Hematopoietic multipotent progenitor cell treated with erythropoietin and hydrocortisone succinate and interleukin-3 and kit ligand, for 8 days (in vitro differentiated cells): ENCODE data around the gene C16orf87.

Experiments
- DNase-seq: peaks from one replicate; pipeline ENCODE4 v3.0.0-alpha.2; 2015

The C16orf87 gene

DNA sequence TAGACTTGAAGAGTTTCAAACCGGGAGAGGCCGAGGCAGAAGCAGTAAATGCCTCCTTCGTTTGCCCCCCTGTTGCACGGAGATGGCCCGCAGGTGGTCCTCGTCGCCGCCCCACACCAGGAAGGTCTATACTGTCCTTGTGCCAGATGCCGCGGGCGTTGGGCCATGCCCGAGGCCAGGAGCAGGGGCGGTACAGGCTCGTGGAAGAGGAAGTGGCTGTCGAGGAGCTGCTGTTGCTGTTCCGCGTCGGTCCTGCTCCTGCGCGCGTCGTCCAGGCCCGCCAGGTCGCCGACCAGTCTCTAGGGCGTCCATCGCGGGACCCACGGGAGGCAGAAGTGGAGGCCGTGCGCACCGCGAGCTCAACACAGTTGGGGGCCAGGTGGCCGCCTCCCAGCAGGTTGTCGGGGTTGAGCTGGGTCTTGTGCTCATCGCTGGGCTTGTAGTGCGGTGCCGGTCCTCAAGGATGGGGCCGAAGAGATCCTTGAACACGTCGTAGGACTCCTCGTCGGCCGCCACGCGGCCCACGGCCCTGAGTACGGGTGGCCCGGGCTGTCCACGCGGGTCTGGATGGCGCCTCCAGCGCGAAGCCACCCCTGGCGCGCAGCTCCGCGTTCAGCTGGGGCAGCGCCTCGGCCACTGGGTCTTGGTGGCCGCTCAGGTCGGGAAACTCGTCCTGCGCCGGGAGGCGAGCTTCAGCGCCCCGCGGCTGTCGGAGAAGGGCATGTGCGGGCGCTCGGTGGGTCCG lies 13.1 kb upstream of the C16orf87 start:
- DNase-seq: no peak

DNA sequence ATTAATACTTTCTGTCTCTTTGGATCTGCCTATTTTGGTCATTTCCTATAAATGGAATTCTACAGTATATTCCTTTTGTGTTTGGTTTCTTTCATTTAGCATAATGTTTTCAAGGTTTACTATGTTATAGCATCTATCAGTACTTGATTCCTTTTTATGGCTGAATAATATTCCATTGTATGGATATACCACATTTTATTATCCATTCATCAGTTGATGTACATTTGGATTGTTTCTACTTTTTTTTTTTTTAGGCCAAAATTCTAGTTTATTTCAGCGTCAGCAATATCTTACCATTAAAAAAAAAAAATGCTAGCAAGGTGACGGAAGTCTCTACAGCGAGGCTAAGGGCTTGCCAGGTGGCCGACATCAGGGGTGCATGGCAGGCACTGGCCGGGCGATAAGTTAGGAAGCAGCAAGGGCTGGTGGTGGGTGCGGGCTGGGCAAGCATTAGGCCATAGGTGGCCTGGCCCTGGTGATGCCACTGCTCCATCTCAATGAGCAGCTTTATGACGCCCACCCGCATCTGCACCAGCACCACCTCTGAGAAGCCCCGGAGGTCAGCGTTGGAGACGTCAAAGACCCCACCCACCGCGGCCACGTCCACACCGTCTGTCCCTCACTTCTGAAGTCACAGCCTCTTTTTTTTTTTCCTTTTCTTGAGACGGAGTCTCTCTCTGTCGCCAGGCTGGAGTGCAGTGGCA lies 11.4 kb upstream of the C16orf87 start:
- DNase-seq: no peak

DNA sequence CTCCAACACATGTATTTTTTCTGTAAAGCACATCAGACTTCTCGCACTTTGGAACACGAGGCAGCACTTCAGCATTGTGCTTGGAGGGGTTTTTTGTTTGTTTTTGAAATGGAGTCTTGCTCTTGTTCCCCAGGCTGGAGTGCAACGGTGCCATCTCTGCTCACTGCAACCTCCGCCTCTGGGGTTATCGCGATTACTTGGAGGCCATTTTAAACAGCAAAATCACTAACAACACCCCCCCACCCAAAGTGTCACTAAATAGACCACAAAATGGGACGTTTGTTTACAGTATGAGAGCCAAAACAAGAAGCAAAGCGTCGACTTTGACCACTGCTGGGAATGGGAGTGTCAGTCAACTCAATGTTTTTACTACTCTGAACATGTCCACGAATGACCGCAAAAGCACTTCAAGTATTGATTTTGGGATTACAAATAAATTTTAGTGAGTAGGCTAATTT lies 9.0 kb upstream of the C16orf87 start:
- DNase-seq: no peak

DNA sequence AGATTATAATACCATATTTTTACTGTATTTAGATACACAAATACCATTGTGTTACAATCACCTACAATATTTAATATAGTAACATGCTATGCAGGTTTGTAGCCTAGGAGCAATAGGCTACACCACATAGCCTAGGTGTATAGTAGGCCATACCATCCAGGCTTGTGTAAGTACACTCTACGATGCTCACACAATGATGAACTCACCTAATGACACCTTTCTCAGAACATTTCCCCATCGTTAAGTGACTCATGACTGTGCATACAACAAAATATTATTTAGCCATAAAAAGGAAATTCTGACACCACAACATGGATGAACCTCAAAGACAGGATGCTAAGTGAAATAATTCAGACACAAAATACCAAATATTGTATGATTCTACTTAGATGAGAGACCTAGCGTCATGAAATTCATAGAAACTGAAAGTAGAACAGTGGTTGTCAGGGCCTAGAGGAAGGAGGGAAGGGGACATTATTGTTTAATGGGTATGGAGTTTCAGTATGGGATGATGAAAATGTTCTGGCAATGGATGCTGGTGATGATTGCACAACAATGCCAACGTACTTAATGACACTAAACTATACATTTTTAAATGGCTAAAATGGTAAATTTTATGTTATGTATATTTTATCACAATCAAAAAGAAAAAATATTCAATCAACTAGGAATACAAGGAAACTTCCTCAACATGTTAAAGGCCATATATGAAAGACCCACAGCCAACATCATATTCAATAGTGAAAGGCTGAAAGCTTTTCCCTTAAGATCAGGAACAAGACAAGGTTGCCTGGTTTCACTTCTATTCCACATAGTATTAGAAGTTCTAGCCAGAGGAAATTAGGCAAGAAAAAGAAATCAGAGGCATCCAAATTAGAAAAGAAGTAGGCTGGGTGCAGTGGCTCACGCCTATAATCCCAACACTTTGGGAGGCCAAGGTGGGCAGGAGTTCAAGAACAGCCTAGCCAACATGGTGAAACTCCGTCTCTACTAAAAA lies 5.9 kb upstream of the C16orf87 start:
- no peak for DNase-seq

DNA sequence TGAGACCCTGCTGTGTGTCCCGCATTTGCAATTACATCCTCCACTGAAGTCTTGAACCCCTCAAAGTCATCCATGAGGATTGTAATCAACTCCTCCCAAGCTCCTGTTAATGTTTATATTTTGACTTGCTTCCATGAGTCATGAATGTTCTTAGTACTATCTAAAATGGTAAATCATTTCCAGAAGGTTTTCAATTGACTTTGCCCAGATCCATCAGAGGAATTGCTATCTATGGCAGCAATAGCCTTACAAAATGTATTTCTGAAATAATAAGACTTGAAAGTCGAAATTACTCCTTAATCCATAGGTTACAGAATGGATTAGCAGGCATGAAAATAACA lies 2.5 kb upstream of the C16orf87 start:
- DNase-seq: no peak

DNA sequence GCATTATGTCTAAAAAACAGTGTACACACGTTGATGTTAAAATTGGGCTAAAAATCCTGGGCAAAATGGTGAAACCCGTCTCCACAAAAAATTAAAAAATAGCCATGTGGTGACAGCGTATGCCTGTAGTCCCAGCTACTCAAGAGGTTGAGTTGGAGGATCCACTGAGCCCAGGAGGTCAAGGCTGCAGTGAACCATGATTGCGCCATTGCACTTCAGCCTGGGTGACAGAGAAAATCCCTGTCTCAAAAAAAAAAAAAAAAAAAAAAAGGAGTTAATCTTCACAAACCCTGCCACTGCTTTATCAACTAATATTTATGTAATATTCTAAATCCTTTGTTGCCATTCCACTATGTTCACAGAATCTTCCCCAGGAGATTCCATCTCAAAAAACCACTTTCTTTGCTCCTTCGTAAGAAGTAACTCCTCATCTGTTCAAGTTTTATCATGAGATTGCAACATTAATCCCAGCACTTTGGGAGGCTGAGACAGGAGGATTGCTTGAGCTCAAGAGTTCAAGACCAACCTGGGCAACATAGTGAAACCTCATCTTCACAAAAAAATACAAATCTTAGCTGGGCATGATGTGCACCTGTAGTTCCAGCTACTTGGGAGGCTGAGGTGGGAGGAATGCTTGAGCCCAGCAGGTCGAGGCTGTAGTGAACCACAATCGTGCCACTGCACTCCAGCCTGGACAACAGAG lies 1.9 kb upstream of the C16orf87 start:
- DNase-seq: no peak

DNA sequence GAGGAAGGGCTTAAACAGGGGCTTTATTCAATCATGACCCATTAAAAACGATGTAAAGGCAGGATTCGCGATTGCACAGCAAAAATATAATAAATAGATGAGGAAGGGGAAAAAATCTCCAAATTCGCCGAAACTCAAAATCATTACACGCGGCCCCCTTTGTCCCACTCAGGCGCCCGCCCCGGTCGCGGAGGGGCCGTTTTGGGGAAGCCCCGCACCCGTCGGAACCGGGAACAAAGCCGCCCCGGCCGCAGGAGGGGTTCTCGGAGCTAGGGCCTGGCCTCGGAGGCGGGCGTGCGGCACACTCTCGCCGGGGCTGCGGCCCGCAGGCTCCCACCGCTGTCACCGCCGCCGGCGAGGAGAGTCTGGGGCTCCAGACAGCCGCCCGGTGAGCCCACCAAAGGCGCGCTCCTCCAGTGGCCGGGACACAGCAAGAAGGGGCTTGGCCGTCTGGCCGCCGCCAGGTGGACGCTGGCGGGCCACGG lies 521 bp downstream of the C16orf87 start:
- peak; percentile 30 for DNase-seq

DNA sequence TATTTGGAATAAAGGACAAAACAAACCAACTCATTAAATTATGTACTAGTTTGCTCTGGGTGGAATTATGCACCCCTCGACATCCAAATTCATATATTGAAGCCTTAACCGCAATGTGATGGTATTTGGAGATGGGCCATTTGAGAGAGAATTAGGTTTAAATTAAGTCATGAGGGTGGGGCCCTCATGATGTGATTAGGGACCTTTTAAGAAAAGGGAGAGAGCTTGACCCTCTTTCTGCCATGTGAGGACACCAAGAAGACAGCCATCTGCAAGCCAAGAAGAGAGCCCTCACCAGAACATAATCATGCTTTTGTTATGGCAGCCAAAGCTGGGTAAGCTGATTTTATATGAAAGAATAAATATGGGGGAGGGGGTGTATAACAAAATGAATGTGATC lies 2.0 kb downstream of the C16orf87 start:
- DNase-seq: no peak

DNA sequence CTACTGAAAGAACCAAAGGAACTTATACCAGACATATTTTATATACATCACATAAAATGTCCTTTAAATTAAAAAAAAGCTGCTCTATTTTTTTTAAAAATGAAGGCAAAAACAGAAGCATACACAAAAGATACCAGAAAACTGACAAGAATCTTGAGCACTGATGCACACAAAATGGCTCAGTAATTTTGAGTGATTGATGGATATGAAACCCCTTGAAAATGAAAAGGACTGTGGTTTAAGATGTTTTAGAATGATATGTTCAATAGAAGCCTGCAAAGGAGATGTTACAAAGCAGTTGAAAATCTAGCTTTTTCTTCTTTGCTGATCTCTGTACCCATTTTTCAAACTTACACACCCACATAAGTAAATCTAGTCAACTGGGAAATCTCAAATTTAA lies 2.7 kb downstream of the C16orf87 start:
- peak; percentile 7 for DNase-seq

DNA sequence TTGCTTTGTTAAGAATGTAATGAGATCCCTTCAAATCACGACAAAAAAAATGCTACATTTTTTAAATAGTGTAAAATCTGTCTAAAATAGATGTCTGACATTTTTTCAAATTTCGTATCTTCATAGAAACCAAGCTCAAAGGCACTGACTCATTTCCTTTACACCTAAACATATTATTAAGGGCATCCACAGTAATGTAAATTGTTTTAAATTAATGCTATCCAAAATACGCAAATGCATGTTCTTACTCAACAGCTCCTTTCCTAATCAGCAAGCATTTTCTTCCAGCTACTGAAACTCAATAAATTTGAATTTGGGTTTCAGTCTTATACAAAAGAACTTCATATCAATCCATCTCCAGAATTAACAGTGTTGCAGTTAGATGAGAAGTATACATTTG lies 4.3 kb downstream of the C16orf87 start:
- DNase-seq: no peak

DNA sequence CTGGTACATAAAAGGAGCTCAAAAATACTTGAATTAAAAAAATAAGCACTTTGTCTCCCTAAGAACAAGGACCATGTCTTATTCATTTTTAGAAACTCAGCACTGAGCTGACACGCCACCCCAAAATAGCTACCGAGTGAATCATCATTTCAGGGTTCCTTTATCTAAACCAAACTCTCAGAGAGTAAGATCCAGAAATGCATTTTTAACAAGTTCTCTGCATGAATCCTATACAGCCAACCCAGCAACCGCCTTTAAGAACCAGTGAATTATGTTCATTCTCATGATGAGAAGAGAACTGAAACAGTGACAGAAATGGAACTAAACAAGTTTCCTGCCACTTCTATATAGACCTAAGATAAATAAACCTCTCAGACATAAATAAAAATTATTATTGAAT lies 8.7 kb downstream of the C16orf87 start:
- DNase-seq: no peak

DNA sequence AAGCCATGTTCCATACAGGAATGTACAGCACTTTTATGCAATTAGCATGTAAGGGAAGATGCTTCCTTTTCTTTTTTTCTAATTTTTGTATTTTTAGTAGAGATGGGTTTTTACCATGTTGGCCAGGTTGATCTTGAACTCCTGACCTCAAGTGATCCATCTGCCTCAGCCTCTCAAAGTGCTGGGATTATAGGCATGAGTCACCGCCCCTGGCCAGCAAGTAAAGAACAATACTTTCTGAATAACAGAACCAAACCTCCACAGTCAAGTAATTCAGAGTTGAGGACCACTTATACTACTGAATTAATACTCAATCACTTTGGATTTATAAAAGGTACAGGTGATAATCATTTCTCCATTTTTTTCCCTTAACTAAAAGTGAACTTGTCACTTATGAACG lies 13.0 kb downstream of the C16orf87 start:
- no peak for DNase-seq

DNA sequence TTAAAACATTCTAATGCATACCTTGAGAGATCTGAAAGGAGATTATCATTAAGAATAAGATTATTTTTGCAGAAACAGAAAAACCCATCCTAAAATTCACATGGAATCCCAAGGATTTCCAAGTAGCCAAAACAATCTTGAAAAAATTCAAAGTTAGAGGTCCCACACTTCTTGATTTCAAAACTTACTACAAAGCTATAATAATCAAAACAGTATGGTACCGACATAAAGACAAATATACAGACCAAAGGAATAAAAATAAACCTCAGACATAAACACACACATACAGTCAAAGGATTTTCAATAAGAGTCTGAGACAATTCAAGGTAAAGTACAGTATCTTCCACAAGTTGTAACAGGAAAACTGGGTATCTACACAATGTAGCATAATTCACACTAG lies 16.2 kb downstream of the C16orf87 start:
- DNase-seq: no peak

DNA sequence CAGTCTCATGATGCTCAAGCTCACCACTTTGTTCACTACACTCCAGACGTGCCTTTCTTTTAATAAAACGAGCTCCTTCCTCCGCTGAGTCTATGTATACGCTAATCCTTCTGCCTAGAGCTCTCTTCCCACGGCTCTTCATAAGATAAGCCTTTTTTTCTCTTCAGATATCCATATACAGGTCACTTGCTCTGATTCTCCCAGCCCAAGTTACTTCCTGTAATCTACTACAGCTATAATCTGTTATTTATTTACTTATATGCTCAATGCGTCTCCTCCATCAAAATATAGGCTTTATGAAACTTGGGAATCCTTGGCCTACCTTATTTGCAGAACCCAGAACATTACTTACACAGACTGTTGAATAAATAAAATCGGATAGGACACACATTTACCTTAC lies 17.4 kb downstream of the C16orf87 start:
- no peak for DNase-seq

DNA sequence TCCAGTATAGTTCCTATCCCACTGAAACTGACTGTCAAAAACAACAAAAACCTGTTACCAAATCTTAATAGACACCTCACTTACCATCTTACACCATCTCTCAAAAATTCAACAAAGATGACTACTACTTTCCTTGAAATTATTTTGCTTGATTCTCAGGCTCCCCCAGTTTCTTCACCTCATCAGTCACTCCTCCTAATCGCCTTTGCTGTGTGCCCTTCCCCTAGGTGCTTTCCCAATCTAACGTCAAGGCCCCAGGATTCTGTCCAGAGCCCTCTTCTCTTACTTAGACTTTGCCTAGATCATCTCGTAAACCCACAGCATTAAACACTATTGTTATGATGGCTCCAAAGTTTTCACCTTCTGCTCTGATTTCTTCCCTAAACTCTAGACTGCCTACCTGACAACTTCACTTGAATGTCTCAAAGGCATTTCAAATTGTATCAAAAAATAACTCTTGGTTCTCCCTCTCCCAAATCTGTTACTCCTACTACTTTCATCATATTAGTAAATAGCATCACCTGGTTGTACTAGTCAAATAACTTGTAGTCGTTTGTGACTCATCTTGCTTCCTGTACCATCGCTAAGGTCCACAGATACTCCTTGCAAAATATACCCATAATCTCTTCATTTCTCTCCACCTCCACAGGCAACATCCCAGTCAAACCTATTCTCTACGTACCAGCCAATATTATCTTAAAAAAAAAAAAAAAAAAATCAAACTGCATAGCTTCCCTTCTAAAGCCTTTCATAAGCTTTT lies 18.0 kb downstream of the C16orf87 start:
- DNase-seq: no peak

DNA sequence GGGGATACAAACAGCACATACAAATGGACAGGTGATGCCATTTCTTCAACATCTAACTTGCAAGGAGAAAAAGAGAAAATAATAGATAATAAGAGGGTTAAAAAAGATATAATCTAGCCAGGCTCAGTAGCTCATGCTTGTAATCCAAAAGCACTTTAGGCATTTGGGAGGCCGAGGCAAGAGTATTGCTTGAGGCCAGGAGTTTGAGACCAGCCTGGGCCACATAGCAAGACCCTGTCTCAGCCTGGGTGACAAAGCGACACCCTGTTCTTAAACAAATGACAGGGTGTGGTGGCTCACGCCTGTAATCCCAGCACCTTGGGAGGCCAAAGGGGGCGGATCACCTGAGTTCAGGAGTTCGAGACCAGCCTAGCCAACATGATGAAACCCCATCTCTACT lies 19.3 kb downstream of the C16orf87 start:
- DNase-seq: no peak

DNA sequence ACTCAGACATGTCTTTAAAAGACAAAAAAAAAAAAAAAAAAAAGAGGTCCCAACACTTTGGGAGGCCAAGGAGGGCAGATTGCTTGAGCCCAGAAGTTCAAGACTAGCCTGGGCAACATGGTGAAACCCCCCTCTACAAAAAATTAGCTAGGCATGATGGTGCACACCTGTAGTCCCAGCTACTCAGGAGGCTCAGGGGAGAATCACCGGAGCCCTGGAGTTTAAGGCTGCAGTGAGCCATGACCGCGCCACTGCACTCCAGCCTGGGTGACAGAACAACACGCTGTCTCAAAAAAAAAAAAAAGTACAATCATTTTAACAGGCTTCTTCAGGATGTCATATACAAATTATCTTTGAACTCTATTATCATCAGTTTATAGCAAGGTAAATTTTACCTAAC lies 22.0 kb downstream of the C16orf87 start:
- no peak for DNase-seq

DNA sequence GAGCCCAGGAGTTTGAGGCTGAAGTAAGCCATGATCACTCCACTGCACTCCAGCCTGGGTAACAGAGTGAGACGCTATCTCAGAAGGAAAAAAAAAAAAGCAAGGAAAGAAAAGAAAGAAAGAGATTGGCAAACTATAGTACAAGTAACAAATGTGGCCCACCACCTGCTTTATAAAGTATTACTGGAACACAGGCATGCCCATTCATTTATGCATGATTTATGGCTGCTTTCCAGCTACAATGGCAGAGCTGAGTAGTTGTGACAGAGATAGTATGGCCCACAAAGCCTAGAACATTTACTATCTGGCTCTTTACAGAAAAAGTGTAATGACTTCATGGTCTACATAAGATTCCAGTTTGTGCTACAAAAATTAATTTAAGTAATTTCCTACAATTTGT lies 23.6 kb downstream of the C16orf87 start:
- peak; percentile 33 for DNase-seq

DNA sequence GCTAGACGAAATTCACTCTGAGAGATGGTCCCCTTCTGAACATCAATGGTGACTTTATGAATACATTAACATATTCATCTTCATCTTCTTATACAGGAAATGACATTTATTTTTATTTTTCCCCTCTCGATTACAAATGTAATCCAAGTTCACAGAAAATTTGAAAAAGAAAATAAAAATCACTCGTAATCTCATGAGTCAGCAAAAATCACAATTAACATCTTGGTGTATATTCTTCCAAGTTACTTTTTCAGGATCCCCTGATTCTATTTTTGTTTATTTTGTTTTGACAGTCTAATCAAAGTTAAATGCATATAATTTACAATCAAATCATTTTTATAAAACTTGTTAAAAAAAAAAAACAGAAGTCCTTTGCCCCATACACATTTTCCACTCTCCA lies 27.6 kb downstream of the C16orf87 start:
- DNase-seq: no peak

DNA sequence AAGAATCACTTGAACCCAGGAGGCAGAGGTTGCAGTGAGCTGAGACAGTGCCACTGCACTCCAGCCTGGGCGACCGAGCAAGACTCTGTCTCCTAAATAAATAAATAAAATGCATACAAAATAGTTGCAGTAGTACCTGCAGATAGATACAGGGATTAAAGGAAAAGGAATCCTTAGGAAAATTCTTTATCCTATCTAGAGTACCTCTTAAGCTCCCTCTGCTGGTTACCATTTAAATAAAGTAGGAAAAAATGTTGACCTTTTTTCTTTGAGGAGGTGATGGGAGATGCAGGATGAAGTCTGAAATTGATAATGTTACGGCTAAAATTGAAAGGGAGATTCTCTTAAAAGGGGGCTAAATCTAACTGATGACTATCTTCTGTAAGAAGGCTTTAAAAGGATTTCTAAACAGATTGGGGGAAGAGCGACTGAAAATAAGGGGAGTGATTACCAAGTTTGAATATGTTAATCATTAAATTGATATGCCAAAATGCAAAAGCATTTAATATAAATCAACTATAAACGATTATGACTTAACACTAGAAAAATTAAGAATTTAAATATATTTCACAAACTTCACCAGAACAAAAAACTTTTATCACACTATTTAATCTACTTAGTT lies 29.4 kb downstream of the C16orf87 start:
- DNase-seq: peak; percentile 15

DNA sequence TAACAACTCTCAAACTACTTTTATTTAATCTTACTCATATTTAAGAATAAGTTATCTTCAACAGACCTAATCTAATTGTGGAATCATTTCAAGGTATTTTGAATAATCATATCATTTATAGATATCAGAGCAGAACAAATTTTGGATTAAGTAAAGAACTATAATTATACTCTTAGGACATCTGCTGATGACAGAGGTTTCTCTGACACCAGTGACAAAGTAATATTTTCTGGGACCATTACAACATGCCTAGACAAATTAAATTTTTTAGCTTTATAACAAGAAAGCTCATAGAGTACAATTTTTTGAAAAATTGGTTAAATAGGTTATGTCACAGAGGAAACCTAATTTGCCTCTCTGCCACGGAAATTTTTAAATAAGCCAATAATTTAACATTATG lies 30.5 kb downstream of the C16orf87 start:
- no peak for DNase-seq
